HepG2 (cell line): ENCODE data around the gene GIPC1. TPM values are rescaled to one million over a fixed set of nuclear protein-coding genes. Genes with fewer than 3 reads are reported as not detected.

Experiments used
- MTA1 ChIP-seq: sonication (generic); formaldehyde crosslinking; IDR thresholded peaks from 2 replicates; pipeline ENCODE4 v1.4.0; 2020; ENCODE audit warnings: missing genetic modification reagents, mild to moderate bottlenecking, borderline replicate concordance
- ZBTB34 ChIP-seq: sonication (generic); formaldehyde crosslinking; IDR thresholded peaks from 2 replicates; pipeline ENCODE4 v1.8.0; 2022; ENCODE audit warnings: mild to moderate bottlenecking, missing genetic modification reagents
- ZBTB40 ChIP-seq, 2 experiments: fragments of 450-650 bp in 1 of 2; sonication (generic) in 1 of 2; formaldehyde crosslinking in 1 of 2; IDR thresholded peaks; 2 replicates each; pipeline versions ENCODE4 v1.6.1 to v1.8.0; 2016 to 2022; ENCODE audit warnings: antibody characterized with exemption in 1 of 2, mild to moderate bottlenecking in 1 of 2, missing genetic modification reagents in 1 of 2
- ZFP82 ChIP-seq: sonication (generic); formaldehyde crosslinking; IDR thresholded peaks from 2 replicates; pipeline ENCODE4 v1.5.1; 2020; ENCODE audit warnings: mild to moderate bottlenecking, missing genetic modification reagents, borderline replicate concordance
- ZHX2 ChIP-seq, 2 experiments: sonication (generic) in 1 of 2; formaldehyde crosslinking in 1 of 2; IDR thresholded peaks; 2 replicates each; pipeline versions ENCODE4 v1.6.1 to v1.9.0; 2014 to 2022; ENCODE audit warnings: antibody characterized with exemption in 1 of 2, borderline replicate concordance in 1 of 2, inconsistent platforms in 1 of 2, low read depth in 1 of 2, missing genetic modification reagents in 1 of 2
- ZNF143 ChIP-seq: sonication (generic); formaldehyde crosslinking; IDR thresholded peaks from 2 replicates; pipeline ENCODE4 v1.4.0; 2020; ENCODE audit warnings: missing genetic modification reagents
- ZNF264 ChIP-seq: sonication (generic); formaldehyde crosslinking; IDR thresholded peaks from 2 replicates; pipeline ENCODE4 v1.4.0; 2020; ENCODE audit warnings: missing genetic modification reagents
- ZNF7 ChIP-seq: IDR thresholded peaks from 2 replicates; pipeline ENCODE4 v1.6.1; 2016; ENCODE audit warnings: missing biosample characterization, missing genetic modification reagents
- ZNF816 ChIP-seq: sonication (generic); formaldehyde crosslinking; IDR thresholded peaks from 2 replicates; pipeline ENCODE4 v1.8.0; 2022; ENCODE audit warnings: missing genetic modification reagents, mild to moderate bottlenecking, borderline replicate concordance
- ZNF891 ChIP-seq: sonication (generic); formaldehyde crosslinking; IDR thresholded peaks from 2 replicates; pipeline ENCODE4 v1.5.0; 2020; ENCODE audit warnings: mild to moderate bottlenecking, missing genetic modification reagents
- polyA plus RNA-seq, 8 experiments: library from polyadenylated mRNA; depleted of rRNA in 3 of 8; stranded (reverse) in 7 of 8; unstranded in 1 of 8; fragments of >200 nt; fragmentation: Illumina TruSeq in 4 of 8; extraction: Trizol in 4 of 8; gene quantifications; 2 replicates each; pipeline versions ENCODE4 v1.2.1 to v1.2.3, GENCODE V29; 2011 to 2016; ENCODE audit warnings: low read depth in 4 of 8, missing spikeins in 1 of 8, mixed read lengths in 1 of 8; ENCODE audit not compliant: insufficient read depth in 1 of 8
- total RNA-seq, 5 experiments: library from RNA; depleted of rRNA; stranded (reverse); fragments of >200 nt; fragmentation: Illumina TruSeq; extraction: Trizol; gene quantifications; 2 replicates each; pipeline ENCODE4 v1.2.3, GENCODE V29; 2016; ENCODE audit warnings: low read depth in 1 of 5

The GIPC1 gene
- total and polyA plus RNA-seq, 2 of the 13 experiments (the other 11 are each of a cell fraction or from before 2014, with no cell fraction given), result 27.1 to 48.1 TPM

- TF ChIP-seq ZBTB40 (IDR thresholded peaks at IDR 0.05) (no peak), ZBTB40 (CRISPR knock-in tag; IDR thresholded peaks at IDR 0.05) (peak; percentile 23; the same call in 1 of the 2 replicates), ZNF264 (CRISPR knock-in tag) (0 out of 2 replicates have a peak, but pooled peaks have one; percentile 22), ZNF143 (CRISPR knock-in tag) (peak; percentile 35; the same call in 1 of the 2 replicates), ZHX2 (IDR thresholded peaks at IDR 0.05; ENCODE audit: low read depth) (peak; percentile 11; the same call in 1 of the 2 replicates), ZHX2 (CRISPR knock-in tag; IDR thresholded peaks at IDR 0.05; ENCODE audit: borderline replicate concordance) (peak; percentile 42; the same call in 1 of the 2 replicates), ZNF816 (peak; percentile 88), ZFP82 (CRISPR knock-in tag) (peak; percentile 94; the same call in 1 of the 2 replicates), ZBTB34 (CRISPR knock-in tag) (peak; percentile 22; the same call in 1 of the 2 replicates), ZNF891 (CRISPR knock-in tag) (peak; percentile 73), MTA1 (CRISPR knock-in tag) (peak; percentile 65; the same call in 1 of the 2 replicates), ZNF7 (peak; percentile 19; the same call in 1 of the 2 replicates)
Measured at GRCh38 chr19:14517840-14518505, 22.0 kb upstream of the GIPC1 start, which contains the start of gene DNAJB1 (continued).
